ENCODE measurements around the gene MMP25. TPM values are rescaled to one million over a fixed set of nuclear protein-coding genes. Genes with fewer than 3 reads are reported as not detected.
A peak's percentile ranks its signal among the peaks of the same experiment; 100 is the strongest.

Gene MMP25
- total and polyA plus RNA-seq, 9 of the 15 experiments (the other 6 are each of a cell fraction or from before 2014, with no cell fraction given) = 0.03 to 0.04 TPM; not detected in 7

DNA sequence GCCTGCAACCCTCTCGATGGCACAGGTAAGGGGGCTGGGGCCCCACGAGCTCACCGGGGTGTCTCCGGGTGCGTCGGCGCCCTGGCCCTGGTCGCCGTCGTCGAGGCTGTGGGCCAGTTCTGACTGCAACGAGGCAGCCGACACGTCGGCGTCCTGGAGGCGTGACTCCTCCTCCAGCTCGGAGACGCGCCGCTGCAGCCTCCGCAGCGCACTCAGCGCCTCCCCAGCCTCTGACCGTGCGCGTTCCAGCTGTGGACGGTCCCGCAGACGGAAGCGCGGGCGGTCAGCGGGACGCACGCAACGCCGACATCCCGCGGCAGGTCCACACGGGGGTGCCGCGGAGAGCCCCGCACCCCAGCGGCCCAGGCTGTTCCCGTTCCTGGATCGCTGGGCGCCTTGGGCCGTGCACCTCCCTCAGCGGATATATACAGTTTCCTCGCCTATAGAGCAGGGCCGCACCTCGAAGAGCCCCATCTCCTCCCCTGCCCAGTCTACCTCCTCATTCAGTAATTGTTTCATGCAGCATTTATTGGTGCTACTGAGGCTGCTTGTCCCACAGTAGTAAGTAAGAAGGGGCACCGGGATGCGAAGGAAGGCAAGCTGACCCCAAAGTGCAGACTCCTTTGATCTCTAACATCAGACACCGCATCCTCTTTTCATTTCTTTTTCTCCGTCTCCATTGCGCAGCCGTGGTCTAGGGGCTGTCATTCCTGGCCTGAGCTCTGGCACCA is 16.7 kb upstream of the MMP25 start (continued):
- TF ChIP-seq PHF20 (IDR thresholded peaks at IDR 0.05; ENCODE audit: partially characterized antibody) (no peak), RHOXF2B (CRISPR knock-in tag; conservative IDR thresholded peaks at IDR 0.05) (no peak), UBTF (IDR thresholded peaks at IDR 0.05; ENCODE audit: borderline replicate concordance in 1 of 2, low read depth in 2 of 2, low read length in 2 of 2) (0 out of 4 replicates have a peak, but pooled peaks of 1 of the 2 experiments have one; percentile 57), U2AF2 (optimal IDR thresholded peaks at IDR 0.05; ENCODE audit: low read depth, low read length) (no peak), HSF4 (CRISPR knock-in tag; IDR thresholded peaks at IDR 0.05; ENCODE audit: borderline replicate concordance) (no peak), GTF2A2 (tag; IDR thresholded peaks at IDR 0.05) (no peak), ZNF280A (IDR thresholded peaks at IDR 0.05; ENCODE audit: low read depth, partially characterized antibody) (no peak), KDM5B (IDR thresholded peaks at IDR 0.05; ENCODE audit: insufficient replicate concordance, low read depth, low read length) (peak; percentile 53), BHLHE40 (IDR thresholded peaks at IDR 0.05; ENCODE audit: low read length) (peak; percentile 50), SAP30 (IDR thresholded peaks at IDR 0.05; ENCODE audit: borderline replicate concordance, insufficient read depth, low read depth, low read length, poor library complexity, severe bottlenecking) (no peak), CREB1 (IDR thresholded peaks at IDR 0.05) (no peak), CREB1 (CRISPR knock-in tag; IDR thresholded peaks at IDR 0.05) (peak; percentile 20; the same call in 1 of the 2 replicates), LARP7 (IDR thresholded peaks at IDR 0.05) (no peak), PRMT5 (CRISPR knock-in tag; IDR thresholded peaks at IDR 0.05) (0 out of 2 replicates have a peak, but pooled peaks have one; percentile 35), ZBTB33 (CRISPR knock-in tag; IDR thresholded peaks at IDR 0.05) (no peak), LCOR (CRISPR knock-in tag; IDR thresholded peaks at IDR 0.05) (no peak), CTBP1 (IDR thresholded peaks at IDR 0.05; ENCODE audit: borderline replicate concordance) (peak; percentile 86), ZNF282 (CRISPR knock-in tag; IDR thresholded peaks at IDR 0.05) (no peak), ZNF76 (CRISPR knock-in tag; IDR thresholded peaks at IDR 0.05; ENCODE audit: borderline replicate concordance) (no peak), SP1 (CRISPR knock-in tag; IDR thresholded peaks at IDR 0.05) (0 out of 2 replicates have a peak, but pooled peaks have one; percentile 45)
- TF ChIP-seq, protein P1, sequence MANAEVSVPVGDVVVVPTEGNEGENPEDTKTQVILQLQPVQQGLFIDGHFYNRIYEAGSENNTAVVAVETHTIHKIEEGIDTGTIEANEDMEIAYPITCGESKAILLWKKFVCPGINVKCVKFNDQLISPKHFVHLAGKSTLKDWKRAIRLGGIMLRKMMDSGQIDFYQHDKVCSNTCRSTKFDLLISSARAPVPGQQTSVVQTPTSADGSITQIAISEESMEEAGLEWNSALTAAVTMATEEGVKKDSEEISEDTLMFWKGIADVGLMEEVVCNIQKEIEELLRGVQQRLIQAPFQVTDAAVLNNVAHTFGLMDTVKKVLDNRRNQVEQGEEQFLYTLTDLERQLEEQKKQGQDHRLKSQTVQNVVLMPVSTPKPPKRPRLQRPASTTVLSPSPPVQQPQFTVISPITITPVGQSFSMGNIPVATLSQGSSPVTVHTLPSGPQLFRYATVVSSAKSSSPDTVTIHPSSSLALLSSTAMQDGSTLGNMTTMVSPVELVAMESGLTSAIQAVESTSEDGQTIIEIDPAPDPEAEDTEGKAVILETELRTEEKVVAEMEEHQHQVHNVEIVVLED (CRISPR knock-in tag; IDR thresholded peaks at IDR 0.05) = peak; percentile 78

Data from K562 (cell line).